RWPE2 (cell line): Measurements from ENCODE around the gene APOA1.
A peak's percentile ranks its signal among the peaks of the same experiment; 100 is the strongest.

Experiments used
- ATAC-seq: fragments of 200-7000 bp; cut with Tn5 transposase; 3 replicates; pipeline ENCODE4 v1.9.1; 2021; ENCODE audit warnings: low read depth
- DNase-seq: peaks from one replicate; pipeline ENCODE4 v3.0.0-alpha.2; 2020; ENCODE audit warnings: low spot score
- H3K27ac ChIP-seq: fragments of 450-650 bp; 2 replicates; pipeline ENCODE4 v1.5.1; 2017; ENCODE audit warnings: mild to moderate bottlenecking; ENCODE audit not compliant: poor library complexity, severe bottlenecking
- H3K27me3 ChIP-seq: fragments of 250-450 bp; sonication (Bioruptor Pico); 2 replicates; pipeline ENCODE4 v1.5.1; 2021; ENCODE audit warnings: mild to moderate bottlenecking, moderate library complexity; ENCODE audit not compliant: insufficient read depth, poor library complexity, severe bottlenecking
- H3K36me3 ChIP-seq: fragments of 250-450 bp; sonication (Bioruptor Pico); 2 replicates; pipeline ENCODE4 v1.5.1; 2020; ENCODE audit warnings: low read depth, mild to moderate bottlenecking, moderate library complexity
- H3K4me1 ChIP-seq: fragments of 250-450 bp; sonication (Bioruptor Pico); 2 replicates; pipeline ENCODE4 v1.5.1; 2021; ENCODE audit warnings: mild to moderate bottlenecking, moderate library complexity; ENCODE audit not compliant: insufficient read depth, poor library complexity, severe bottlenecking
- H3K4me3 ChIP-seq: fragments of 250-450 bp; sonication (Bioruptor Pico); 2 replicates; pipeline ENCODE4 v1.5.1; 2021; ENCODE audit warnings: mild to moderate bottlenecking, moderate library complexity; ENCODE audit not compliant: severe bottlenecking
- H3K9me3 ChIP-seq: fragments of 250-450 bp; sonication (Bioruptor Pico); 2 replicates; pipeline ENCODE4 v1.5.1; 2021; ENCODE audit warnings: mild to moderate bottlenecking, moderate library complexity; ENCODE audit not compliant: severe bottlenecking
- TF ChIP-seq, protein P1 (sequence below): fragments of 450-650 bp; IDR thresholded peaks from one replicate; pipeline ENCODE4 v1.5.1; 2017; ENCODE audit warnings: mild to moderate bottlenecking, moderate library complexity; ENCODE audit not compliant: poor library complexity, severe bottlenecking

Gene APOA1

DNA sequence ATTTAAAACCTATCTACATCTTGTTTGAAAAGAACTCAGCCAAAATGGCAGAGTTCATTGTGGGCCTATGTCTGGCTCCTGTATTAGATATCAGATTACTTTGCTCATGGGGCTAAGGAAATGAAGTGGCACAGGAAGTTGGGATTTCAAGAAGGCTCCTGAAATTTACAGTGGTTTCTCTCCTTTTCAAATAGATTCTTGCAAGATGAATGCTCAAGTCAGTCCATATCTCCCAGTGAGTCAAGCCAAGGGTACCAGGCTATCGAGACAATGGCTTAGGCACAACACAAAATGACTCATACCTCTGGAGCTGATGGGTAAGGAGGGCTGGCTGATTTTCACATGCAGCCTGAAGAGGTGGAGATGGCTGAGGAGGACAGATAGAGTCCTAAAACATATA, 24.1 kb upstream of the APOA1 start:
- Histone ChIP-seq H3K9me3 (no peaks in the 10 kb centered on the region), H3K27ac (peak overlapping the region; percentile 54), H3K4me3 (no peak overlapping the region), H3K27me3 (no peaks in the 10 kb centered on the region), H3K4me1 (peaks cover 7% of the 10 kb centered on the region), H3K36me3 (peaks cover 20% of the 10 kb centered on the region)
- ATAC-seq (peak; percentile 73; the same call in 2 of the 3 replicates), DNase-seq (no peak)
- TF ChIP-seq, protein P1, sequence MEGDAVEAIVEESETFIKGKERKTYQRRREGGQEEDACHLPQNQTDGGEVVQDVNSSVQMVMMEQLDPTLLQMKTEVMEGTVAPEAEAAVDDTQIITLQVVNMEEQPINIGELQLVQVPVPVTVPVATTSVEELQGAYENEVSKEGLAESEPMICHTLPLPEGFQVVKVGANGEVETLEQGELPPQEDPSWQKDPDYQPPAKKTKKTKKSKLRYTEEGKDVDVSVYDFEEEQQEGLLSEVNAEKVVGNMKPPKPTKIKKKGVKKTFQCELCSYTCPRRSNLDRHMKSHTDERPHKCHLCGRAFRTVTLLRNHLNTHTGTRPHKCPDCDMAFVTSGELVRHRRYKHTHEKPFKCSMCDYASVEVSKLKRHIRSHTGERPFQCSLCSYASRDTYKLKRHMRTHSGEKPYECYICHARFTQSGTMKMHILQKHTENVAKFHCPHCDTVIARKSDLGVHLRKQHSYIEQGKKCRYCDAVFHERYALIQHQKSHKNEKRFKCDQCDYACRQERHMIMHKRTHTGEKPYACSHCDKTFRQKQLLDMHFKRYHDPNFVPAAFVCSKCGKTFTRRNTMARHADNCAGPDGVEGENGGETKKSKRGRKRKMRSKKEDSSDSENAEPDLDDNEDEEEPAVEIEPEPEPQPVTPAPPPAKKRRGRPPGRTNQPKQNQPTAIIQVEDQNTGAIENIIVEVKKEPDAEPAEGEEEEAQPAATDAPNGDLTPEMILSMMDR = no peak

DNA sequence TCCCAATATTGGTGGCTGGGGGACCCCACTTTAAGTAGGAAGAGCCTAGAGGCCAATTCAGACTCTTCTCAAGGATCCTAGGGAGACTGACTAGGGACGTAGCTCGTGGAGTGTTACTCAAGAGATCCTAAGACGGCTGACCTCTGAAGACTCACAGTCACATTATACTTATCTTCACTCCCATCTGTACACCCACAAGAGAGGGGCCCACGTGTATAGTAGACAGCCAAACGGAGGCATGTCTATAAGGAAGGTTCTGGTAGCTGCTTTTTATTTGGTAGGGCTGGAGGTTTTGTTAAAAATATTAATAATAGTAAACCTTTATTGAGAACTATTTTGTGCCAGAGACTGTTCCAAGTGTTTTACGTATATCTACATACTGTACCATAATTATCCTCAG, 22.9 kb upstream of the APOA1 start:
- TF ChIP-seq, protein P1 = no peak
- no peak overlapping the region for H3K4me3 ChIP-seq
- peaks cover 20% of the 10 kb centered on the region for H3K36me3 ChIP-seq
- H3K9me3 ChIP-seq = no peaks in the 10 kb centered on the region
- H3K27ac ChIP-seq = no peak overlapping the region
- H3K27me3 ChIP-seq = no peaks in the 10 kb centered on the region
- no peak for ATAC-seq
- peaks cover 7% of the 10 kb centered on the region for H3K4me1 ChIP-seq
- no peak for DNase-seq

GRCh38 chr11:116859175-116859574, 21.8 kb upstream of the APOA1 start:
- Histone ChIP-seq H3K9me3 (no peaks in the 10 kb centered on the region), H3K27me3 (no peaks in the 10 kb centered on the region), H3K36me3 (peaks cover 20% of the 10 kb centered on the region), H3K4me3 (no peak overlapping the region), H3K4me1 (peaks cover 10% of the 10 kb centered on the region), H3K27ac (no peak overlapping the region)
- TF ChIP-seq, protein P1 = no peak
- ATAC-seq (no peak), DNase-seq (no peak)

DNA sequence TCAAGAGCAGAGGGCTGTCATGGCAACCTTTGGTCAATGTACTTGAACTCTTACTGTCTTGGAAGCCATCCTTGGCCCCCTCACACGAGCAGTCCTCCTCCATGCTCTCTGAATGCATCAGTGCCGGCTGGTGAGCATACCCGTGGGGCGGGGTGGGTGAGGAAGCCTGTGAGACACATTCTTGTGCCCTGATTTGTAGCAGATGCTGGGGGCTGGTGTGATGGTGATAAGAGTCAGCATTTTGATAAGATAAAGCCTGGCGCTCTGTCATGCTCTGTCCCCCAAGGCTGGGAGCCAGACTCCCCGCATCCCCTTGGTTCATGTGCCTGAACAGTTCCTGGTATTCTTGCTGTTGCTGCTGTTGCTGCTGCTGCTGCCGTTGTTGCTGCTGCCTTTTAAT, 20.5 kb upstream of the APOA1 start:
- DNase-seq (no peak), ATAC-seq (no peak)
- Histone ChIP-seq H3K9me3 (no peaks in the 10 kb centered on the region), H3K4me1 (peaks cover 22% of the 10 kb centered on the region), H3K4me3 (no peak overlapping the region), H3K27ac (no peak overlapping the region), H3K27me3 (no peaks in the 10 kb centered on the region), H3K36me3 (peaks cover 20% of the 10 kb centered on the region)
- TF ChIP-seq, protein P1 = no peak

GRCh38 chr11:116857316-116857715, 19.9 kb upstream of the APOA1 start:
- H3K4me1 ChIP-seq = peaks cover 28% of the 10 kb centered on the region
- H3K27ac ChIP-seq = no peak overlapping the region
- DNase-seq = no peak
- no peaks in the 10 kb centered on the region for H3K27me3 ChIP-seq
- H3K36me3 ChIP-seq = peaks cover 20% of the 10 kb centered on the region
- no peak for ATAC-seq
- H3K9me3 ChIP-seq = no peaks in the 10 kb centered on the region
- no peak overlapping the region for H3K4me3 ChIP-seq
- TF ChIP-seq, protein P1 = no peak
